GM10266 (cell line): ENCODE measurements around the gene PTPN21.

Source experiments
- DNase-seq: peaks from one replicate; pipeline ENCODE4 v3.0.0; 2012; ENCODE audit errors: extremely low spot score
- TF ChIP-seq, protein P1 (sequence below): IDR thresholded peaks from 2 replicates; pipeline ENCODE4 v1.5.1; 2012; ENCODE audit warnings: mild to moderate bottlenecking, low read depth; ENCODE audit not compliant: control insufficient read depth, insufficient read depth; ENCODE audit errors: missing control alignments

The PTPN21 gene

GRCh38 chr14:88417594-88417993, 137.2 kb downstream of the PTPN21 start:
- TF ChIP-seq, protein P1, sequence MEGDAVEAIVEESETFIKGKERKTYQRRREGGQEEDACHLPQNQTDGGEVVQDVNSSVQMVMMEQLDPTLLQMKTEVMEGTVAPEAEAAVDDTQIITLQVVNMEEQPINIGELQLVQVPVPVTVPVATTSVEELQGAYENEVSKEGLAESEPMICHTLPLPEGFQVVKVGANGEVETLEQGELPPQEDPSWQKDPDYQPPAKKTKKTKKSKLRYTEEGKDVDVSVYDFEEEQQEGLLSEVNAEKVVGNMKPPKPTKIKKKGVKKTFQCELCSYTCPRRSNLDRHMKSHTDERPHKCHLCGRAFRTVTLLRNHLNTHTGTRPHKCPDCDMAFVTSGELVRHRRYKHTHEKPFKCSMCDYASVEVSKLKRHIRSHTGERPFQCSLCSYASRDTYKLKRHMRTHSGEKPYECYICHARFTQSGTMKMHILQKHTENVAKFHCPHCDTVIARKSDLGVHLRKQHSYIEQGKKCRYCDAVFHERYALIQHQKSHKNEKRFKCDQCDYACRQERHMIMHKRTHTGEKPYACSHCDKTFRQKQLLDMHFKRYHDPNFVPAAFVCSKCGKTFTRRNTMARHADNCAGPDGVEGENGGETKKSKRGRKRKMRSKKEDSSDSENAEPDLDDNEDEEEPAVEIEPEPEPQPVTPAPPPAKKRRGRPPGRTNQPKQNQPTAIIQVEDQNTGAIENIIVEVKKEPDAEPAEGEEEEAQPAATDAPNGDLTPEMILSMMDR: no peak
- DNase-seq: no peak
